ENCODE results near the gene FAM72A. TPM values are rescaled to one million over a fixed set of nuclear protein-coding genes. Genes with fewer than 3 reads are reported as not detected.
A peak's percentile ranks its signal among the peaks of the same experiment; 100 is the strongest.
"Not testable (repeated sequence)": the region's sequence is repeated elsewhere in the genome, so short reads cannot be mapped to it uniquely, and the experiment has no call there.

The FAM72A gene
- total RNA-seq, 6 experiments from 2014 or later, result 6.8 to 8.2 (median 7.2) TPM

DNA sequence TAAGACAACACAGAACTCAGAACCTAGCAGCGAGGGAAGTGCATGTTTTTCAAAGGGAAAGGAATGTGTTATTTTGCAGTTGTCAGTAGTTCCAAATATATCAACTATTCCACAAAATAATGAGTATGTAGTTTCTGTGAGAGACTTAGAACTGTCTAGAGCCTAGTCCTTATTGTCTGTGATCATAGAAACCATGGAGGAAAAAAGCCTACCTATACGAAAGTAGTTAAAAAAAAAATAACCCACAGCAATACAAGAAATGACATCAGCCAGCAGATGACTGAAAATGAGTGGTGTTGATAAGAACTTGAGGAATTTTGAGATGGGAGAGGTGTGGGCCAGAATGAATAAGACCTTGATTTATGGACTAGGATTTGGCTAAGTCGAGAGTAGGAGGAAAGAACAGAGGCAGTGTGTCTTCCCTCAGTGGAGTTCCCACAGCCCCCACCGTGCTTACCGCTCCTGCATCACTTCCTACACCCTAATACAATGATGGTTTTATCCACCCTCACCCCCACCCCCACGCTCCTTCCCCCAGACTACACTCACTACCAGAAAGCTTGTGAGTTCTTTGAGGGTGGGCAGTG is 21.6 kb upstream of the FAM72A start:
- DNase-seq; H3K27ac Mint-ChIP-seq; H3K36me3 Mint-ChIP-seq (ENCODE audit: low read depth); H3K4me3 Mint-ChIP-seq; H3K27me3 Mint-ChIP-seq (ENCODE audit: insufficient read depth); H3K9me3 Mint-ChIP-seq: not testable (repeated sequence)
- peaks cover 19% of the 10 kb centered on the region for H3K4me1 Mint-ChIP-seq (ENCODE audit: low read depth)

DNA sequence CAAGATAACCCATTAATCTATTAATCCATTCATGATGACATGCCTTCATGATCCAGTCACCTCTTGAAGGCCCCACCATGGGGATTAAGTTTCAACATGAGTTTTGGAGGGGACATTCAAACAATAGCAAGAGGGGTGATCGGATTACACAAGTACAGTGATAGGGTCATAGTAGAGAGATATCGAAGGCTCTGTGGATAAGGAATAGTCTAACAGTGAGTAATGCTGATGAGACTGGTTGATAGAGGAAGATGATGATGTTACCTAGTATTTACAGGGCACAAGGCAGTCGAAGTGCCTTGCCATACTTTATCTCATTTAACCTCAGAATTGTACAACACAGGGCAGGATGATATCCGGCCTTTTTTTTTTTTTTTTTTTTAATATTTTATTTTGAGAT is 18.9 kb upstream of the FAM72A start:
- DNase-seq; H3K4me3 Mint-ChIP-seq; H3K9me3 Mint-ChIP-seq; H3K36me3 Mint-ChIP-seq (ENCODE audit: low read depth); H3K27me3 Mint-ChIP-seq (ENCODE audit: insufficient read depth); H3K27ac Mint-ChIP-seq: not testable (repeated sequence)
- peaks cover 16% of the 10 kb centered on the region for H3K4me1 Mint-ChIP-seq (ENCODE audit: low read depth)

DNA sequence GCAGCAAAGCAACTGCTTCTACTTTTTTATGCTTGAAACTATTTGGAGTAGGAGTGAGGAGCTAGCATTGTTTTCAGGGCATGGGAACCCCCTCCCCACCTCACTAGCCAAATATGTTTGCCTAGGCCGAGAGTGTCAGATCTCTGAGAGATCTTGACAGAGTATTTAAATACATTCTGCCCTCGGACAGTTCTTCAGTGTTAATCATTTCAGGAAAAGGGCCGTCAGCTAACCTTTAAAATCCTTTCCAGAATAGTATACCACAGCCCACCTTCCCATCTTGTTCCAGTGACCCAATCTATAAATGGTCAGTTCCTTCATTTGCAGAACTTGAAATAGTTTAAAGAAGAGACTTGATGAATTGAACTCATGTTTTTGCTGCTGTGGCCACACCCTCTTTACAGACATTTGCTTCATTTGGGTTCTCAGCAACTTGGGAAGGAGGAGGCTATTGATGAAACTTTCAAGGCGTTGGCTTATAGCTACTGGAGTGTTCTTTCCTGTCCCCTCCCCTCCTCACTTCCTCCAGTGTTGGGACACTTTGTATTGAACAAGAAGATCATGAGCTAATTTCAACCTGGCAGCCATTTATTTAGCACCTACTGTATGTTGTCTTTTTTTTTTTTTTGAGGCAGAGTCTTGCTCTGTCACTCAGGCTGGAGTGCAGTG is 17.8 kb upstream of the FAM72A start:
- peak overlapping the region; percentile 70 for H3K4me3 Mint-ChIP-seq
- not testable (repeated sequence) for H3K9me3 Mint-ChIP-seq; DNase-seq; H3K27me3 Mint-ChIP-seq (ENCODE audit: insufficient read depth); H3K36me3 Mint-ChIP-seq (ENCODE audit: low read depth)
- H3K27ac Mint-ChIP-seq, result peak overlapping the region; percentile 52
- H3K4me1 Mint-ChIP-seq (ENCODE audit: low read depth), result peaks cover 13% of the 10 kb centered on the region

DNA sequence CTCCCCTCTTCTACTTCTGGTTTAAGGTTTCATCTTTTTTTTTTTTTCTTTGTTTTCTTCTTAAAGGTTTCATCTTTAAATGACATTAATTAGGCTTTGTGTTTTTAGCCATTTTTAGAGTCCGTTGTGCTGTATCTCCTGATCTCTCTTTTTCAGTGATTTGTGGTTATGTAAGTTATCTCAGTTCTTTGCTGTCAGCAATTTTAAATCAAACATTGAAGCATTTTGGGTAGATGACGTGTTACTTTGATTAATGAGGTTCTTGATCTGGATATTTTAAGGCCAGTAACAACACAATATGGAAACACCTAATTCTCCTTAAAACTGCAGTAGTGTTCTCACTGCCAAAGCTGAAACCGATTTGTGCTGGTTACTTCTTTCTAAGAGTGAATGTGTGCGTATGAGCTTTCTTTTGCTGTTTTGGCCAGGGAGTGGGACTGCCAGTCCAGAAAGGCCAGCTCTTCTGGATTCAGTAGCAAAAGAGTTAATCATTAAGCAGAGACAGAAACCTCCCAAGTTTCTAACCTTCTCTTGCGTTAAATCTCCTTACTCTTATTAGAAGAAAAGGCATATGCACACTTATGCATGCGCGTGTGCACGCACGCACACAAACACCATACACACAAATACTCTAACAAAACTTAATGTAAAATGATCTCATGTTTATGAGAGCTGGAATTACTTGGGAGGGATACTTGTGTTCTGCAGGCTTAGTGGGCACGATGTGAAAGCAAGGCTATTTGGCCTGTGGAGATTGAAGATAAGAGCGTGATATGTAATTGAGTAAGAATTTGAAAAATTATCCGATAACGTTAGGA is 17.1 kb upstream of the FAM72A start:
- peaks cover 13% of the 10 kb centered on the region for H3K4me1 Mint-ChIP-seq (ENCODE audit: low read depth)
- H3K27me3 Mint-ChIP-seq (ENCODE audit: insufficient read depth); DNase-seq; H3K9me3 Mint-ChIP-seq; H3K36me3 Mint-ChIP-seq (ENCODE audit: low read depth): not testable (repeated sequence)
- peak overlapping the region; percentile 52 for H3K27ac Mint-ChIP-seq
- H3K4me3 Mint-ChIP-seq, result peak overlapping the region; percentile 70

DNA sequence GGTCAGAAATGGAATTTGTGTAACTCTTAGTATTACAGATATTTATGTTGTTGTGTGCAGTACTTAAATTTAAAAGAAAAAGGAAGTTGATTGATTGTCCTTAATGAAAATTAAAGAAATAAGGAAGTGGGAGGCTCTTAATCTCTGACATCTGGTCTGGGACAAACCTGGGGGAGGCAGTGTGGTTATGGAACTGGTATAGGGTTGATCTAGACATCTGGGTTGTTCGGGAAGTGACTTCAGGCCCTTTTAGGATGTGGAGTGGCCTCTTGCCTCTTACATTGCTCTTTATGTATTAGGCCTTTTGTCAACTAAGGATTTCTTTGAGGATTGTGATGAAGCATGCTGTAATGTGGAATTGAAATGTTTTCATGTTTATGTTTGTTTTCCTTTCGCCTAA is 16.1 kb upstream of the FAM72A start:
- H3K4me1 Mint-ChIP-seq (ENCODE audit: low read depth); DNase-seq; H3K27ac Mint-ChIP-seq; H3K9me3 Mint-ChIP-seq; H3K27me3 Mint-ChIP-seq (ENCODE audit: insufficient read depth); H3K36me3 Mint-ChIP-seq (ENCODE audit: low read depth); H3K4me3 Mint-ChIP-seq: not testable (repeated sequence)

DNA sequence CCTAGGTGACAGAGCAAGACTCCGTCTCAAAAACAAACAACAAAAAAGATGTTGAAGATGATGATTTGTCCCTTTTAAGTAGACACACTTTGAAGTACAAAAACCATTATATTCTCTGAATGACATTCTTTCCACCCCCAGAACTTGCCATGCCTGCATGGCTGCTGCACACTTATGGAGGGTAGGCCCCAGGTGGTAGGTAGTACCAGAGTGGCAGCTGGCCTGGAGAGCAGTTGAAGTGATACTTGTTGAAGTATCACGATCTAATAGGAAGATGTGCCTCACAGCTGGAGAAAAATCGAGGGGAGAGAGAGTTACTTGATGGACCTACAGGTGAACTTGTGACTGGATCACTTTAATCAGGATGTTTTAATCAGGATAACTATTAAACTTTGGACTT is 15.6 kb upstream of the FAM72A start:
- H3K36me3 Mint-ChIP-seq (ENCODE audit: low read depth); H3K27me3 Mint-ChIP-seq (ENCODE audit: insufficient read depth); H3K4me3 Mint-ChIP-seq; H3K27ac Mint-ChIP-seq; H3K9me3 Mint-ChIP-seq; DNase-seq; H3K4me1 Mint-ChIP-seq (ENCODE audit: low read depth): not testable (repeated sequence)

DNA sequence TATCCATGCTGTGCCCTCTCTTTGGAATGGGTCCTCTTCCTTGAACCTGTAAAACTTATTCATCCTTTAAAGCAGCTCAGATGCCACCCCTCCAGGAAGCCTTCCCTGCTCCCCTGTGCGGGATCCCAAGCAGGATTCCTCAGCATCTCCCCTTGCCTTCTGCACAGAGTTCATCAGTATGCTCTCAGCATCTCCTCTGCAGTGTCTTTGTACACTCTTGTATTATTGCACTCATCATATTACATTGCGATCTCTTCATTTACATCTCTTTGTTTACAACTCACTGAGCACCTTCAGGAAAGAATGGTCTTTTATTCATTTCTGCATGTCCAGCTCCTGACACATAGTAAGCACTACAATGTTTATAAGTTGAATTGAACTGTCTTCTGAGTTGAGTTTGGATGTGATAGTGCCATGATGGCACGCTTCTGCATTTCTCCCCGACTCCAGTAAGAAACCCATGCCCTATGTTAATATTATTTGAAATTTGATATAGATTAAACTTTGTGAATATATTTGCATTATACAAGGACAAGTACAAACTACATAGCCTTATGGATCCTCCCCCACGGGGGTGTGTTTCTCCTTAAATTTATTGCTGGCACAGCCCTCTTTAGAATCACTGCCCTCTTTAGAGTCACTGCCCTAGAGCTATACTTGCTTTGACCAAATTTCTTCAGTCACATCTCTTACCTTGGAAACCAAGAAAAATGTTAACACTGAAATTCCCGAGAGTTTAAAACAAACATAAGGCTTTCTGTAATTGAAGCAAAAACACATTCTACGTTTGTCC is 13.2 kb upstream of the FAM72A start:
- H3K9me3 Mint-ChIP-seq; DNase-seq; H3K36me3 Mint-ChIP-seq (ENCODE audit: low read depth); H3K27me3 Mint-ChIP-seq (ENCODE audit: insufficient read depth); H3K27ac Mint-ChIP-seq; H3K4me1 Mint-ChIP-seq (ENCODE audit: low read depth); H3K4me3 Mint-ChIP-seq: not testable (repeated sequence)

DNA sequence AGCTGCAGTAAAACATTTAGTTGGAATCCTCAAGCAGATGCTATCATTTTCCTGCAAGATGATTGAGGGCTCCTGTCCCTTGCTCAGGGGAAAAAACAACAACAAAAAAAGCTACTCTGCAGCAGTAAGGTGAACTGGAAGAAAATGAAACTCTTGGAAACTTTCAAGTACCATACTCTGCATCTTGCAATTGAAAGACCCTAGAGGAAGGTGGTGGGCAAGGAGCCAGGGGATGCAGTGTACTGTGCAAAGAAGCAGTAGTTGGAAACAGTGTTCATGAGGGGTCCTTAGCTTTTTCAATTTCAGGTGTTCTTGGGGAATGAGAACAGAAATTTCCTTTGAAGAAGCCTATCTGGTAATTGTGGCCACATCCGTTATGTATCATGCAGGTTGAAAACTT is 8.2 kb upstream of the FAM72A start:
- H3K9me3 Mint-ChIP-seq; H3K36me3 Mint-ChIP-seq (ENCODE audit: low read depth); H3K27me3 Mint-ChIP-seq (ENCODE audit: insufficient read depth); DNase-seq; H3K4me1 Mint-ChIP-seq (ENCODE audit: low read depth); H3K4me3 Mint-ChIP-seq; H3K27ac Mint-ChIP-seq: not testable (repeated sequence)

DNA sequence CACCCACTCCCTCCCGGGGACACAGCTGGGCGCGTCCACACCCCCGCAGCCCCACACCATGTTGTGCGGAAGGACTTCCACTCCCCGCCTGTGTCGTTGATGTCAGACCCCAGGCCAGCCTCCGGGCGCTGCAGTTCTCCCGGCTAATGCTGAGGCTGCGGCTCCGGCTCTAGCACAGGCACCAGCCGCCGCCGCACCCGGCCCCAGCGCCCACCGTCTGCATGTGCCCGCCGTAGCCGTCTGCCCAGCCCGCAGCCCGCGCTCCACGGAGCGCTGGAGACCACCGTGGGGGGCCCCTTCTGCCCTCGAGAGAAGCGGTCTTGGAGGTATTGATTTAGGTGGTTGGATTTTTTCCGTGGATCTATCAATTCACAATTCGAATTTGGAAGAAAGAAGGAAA is 2.9 kb upstream of the FAM72A start:
- not testable (repeated sequence) for H3K4me3 Mint-ChIP-seq, H3K27ac Mint-ChIP-seq

DNA sequence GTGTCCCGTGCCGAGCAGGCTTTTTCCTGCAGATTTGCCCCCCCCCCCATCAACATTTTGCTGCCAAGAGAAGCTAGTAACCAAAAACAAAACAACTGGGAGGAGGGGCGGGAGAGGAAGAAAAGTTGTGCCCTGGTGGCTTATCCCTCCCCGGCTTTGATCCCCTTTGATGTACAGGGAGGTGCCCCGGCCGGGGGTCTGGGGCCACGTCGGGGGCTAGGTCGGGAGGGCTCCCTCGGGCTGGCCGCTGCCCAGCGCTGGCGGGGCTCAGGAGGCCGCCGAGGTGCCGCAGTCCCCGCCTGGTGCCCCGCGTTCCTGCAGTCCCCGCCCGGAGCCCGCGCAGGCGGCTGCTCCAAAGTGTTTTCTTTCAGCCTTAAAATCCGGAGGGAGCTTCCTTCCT is 2.2 kb upstream of the FAM72A start:
- not testable (repeated sequence) for H3K4me1 Mint-ChIP-seq (ENCODE audit: low read depth); DNase-seq; H3K36me3 Mint-ChIP-seq (ENCODE audit: low read depth); H3K9me3 Mint-ChIP-seq; H3K27me3 Mint-ChIP-seq (ENCODE audit: insufficient read depth)
- H3K27ac Mint-ChIP-seq, result peak overlapping the region; percentile 71
- H3K4me3 Mint-ChIP-seq, result peak overlapping the region; percentile 86

More for the DNA sequence above, 2.9 kb upstream of the FAM72A start:
- H3K4me1 Mint-ChIP-seq (ENCODE audit: low read depth); H3K36me3 Mint-ChIP-seq (ENCODE audit: low read depth); H3K27me3 Mint-ChIP-seq (ENCODE audit: insufficient read depth); H3K9me3 Mint-ChIP-seq; DNase-seq: not testable (repeated sequence)

DNA sequence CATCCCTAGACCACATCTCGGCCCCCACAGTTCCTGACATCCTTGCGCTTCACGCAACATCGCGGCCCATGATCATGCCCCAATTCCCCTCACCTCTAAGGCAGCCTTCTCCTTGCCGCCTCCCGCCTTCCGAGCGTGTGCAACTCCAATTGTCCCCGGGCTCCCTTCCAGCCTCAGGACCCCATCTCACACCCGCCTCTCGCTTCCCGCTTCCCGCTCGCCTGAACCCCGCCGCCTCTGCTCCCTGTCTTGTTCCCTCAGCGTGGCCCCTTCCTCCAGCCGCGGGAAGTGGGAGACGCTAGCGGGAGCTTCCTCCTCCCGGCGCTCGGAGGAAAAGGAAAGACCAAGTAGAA is 1.5 kb upstream of the FAM72A start:
- H3K36me3 Mint-ChIP-seq (ENCODE audit: low read depth); H3K27ac Mint-ChIP-seq; H3K27me3 Mint-ChIP-seq (ENCODE audit: insufficient read depth); DNase-seq; H3K4me1 Mint-ChIP-seq (ENCODE audit: low read depth); H3K9me3 Mint-ChIP-seq: not testable (repeated sequence)
- H3K4me3 Mint-ChIP-seq, result 0 out of 2 replicates have a peak overlapping the region, but pooled peaks have one; percentile 49

DNA sequence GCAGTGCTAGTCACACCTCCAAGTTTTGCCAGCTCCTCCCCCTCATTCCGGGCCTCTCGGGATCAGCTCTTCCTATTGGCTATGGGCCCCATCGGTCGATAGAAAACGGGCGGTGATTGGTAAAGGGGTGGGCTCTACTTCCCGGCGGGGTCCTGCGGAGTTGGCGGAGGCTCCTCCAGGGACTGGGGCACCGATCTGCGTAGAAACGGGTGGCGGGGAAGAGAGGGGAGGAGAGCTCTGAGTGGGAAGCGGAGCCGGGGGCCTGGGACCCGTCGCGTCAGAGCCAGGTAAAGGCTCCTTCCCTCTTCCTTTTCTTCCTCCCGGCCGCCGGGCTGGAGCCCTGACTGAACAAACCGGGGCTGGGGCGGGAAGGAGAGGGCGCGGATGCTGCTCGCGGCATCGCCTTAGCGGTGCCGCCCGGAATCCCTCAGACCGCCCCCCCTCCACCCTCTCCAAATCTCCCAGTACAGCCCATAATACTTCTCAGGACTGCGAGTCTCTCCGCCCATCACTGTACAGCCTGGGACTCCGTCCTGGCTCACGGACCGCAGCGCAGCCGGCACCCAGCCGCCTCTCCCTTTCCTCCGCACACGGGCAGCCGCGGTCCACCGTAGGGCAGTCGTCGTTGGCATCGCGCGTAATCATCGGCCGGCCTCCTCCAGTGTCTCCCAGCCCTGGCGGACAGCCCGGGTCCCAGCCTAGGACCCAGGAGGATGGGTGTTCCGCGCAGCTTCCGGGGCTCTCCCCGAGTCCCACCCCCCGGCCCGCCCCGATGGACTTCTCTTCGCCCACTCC is 922 bp upstream of the FAM72A start, which contains the start of gene SRGAP2:
Gene SRGAP2, plus strand, starts transcription at position 178 of the 795 bp plus-strand sequence. CDS start 2,430 bp downstream, outside the sequence.
- H3K9me3 Mint-ChIP-seq; H3K4me1 Mint-ChIP-seq (ENCODE audit: low read depth); H3K36me3 Mint-ChIP-seq (ENCODE audit: low read depth); H3K27me3 Mint-ChIP-seq (ENCODE audit: insufficient read depth): not testable (repeated sequence)
- peak within 1 kb of the TSS; percentile 78 for H3K27ac Mint-ChIP-seq
- H3K4me3 Mint-ChIP-seq, result peak within 1 kb of the TSS; percentile 83
- peak; percentile 49 for DNase-seq
